Measurements from ENCODE around the gene MSRB1. TPM values are rescaled to one million over a fixed set of nuclear protein-coding genes. Genes with fewer than 3 reads are reported as not detected.

The MSRB1 gene
- total and polyA plus RNA-seq, 4 donors, result 32.2 to 169 (median 98.0) TPM

- Histone ChIP-seq H3K36me3 (ENCODE audit: control insufficient read depth in 4 of 4, insufficient read depth in 3 of 4, low read depth in 1 of 4, low read length in 3 of 4) (peaks cover 0 to 26% (median 7%) of the 10 kb centered on the region in 4 donors), H3K27me3 (ENCODE audit: control insufficient read depth in 4 of 4, insufficient read depth in 4 of 4, low read length in 3 of 4) (no peaks in the 10 kb centered on the region), H3K9me3 (ENCODE audit: control insufficient read depth in 4 of 4, low read length in 3 of 4) (no peaks in the 10 kb centered on the region), H3K4me3 (ENCODE audit: low read depth in 1 of 3, low read length in 3 of 3) (no peak overlapping the region), H3K4me1 (ENCODE audit: control insufficient read depth in 4 of 4, insufficient read depth in 4 of 4, low read length in 3 of 4) (peaks cover 7 to 38% (median 30%) of the 10 kb centered on the region in 4 donors), H3K27ac (ENCODE audit: low read depth in 1 of 2, low read length in 2 of 2) (no peak overlapping the region), H3K9ac (ENCODE audit: low read depth in 1 of 2, low read length in 2 of 2) (no peak overlapping the region)
- 71% methylated on average over 6 of the region's 6 CpGs for WGBS
- no peak for DNase-seq (ENCODE audit: low spot score)
- TF ChIP-seq ZBTB33 (IDR thresholded peaks at IDR 0.05), result no peak
- no peak for TF ChIP-seq NR2F2 (IDR thresholded peaks at IDR 0.05)
- no peak for TF ChIP-seq TAF1 (conservative IDR thresholded peaks at IDR 0.05)
- TF ChIP-seq HNF4A (conservative IDR thresholded peaks at IDR 0.05), result no peak
- TF ChIP-seq SP1 (IDR thresholded peaks at IDR 0.05), result no peak
- no peak for TF ChIP-seq HNF4G (IDR thresholded peaks at IDR 0.05)
- no peak for TF ChIP-seq RAD21 (IDR thresholded peaks at IDR 0.05)
- TF ChIP-seq FOXA2 (IDR thresholded peaks at IDR 0.05), result no peak
- TF ChIP-seq RXRA (IDR thresholded peaks at IDR 0.05), result no peak
- TF ChIP-seq REST (IDR thresholded peaks at IDR 0.05), result no peak
- no peak for TF ChIP-seq FOXA1 (IDR thresholded peaks at IDR 0.05)
- TF ChIP-seq CTCF (IDR thresholded peaks at IDR 0.05; ENCODE audit: low read depth, low read length, missing input control), result no peak
- TF ChIP-seq YY1 (IDR thresholded peaks at IDR 0.05), result no peak
- no peak for TF ChIP-seq EGR1 (IDR thresholded peaks at IDR 0.05; ENCODE audit: low read depth in 2 of 2)
- TF ChIP-seq ATF3 (IDR thresholded peaks at IDR 0.05), result no peak
These were observed 18.7 kb upstream of the MSRB1 start for GRCh38 chr16:1961651-1962067.
